Measurements from ENCODE around the gene UNC93A. TPM values are rescaled to one million over a fixed set of nuclear protein-coding genes. Genes with fewer than 3 reads are reported as not detected.

UNC93A gene
- total RNA-seq, 4 donors from 2014 or later: not detected

DNA sequence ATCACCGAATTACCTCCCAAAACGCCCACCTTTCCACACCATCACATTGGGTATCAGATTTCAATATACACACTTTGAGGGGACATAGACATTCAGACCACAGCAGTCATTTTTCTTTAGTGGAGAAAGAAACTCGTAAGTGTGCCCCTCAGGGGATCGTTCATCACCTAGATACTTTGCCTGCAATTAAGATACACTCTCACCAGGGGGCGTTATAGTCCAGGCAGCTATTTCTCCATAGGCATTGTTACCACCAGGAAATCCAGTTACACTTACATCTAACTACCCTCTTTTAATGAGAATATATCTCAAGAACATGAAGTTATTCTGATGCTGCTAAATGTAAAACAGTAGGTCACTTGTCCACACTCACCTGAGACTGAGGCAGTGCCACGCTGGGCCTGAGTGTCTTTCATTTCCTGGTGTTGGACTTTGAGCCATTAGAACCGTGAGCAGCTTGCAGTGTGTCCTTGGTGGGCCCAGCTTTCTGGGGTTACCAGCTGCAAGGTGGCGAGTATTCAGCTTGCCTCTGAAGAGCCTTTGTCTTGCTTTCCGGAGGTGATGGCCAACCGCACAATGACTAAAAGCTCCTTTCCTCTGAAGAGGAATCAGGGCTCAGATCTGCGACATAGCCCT is 35.1 kb upstream of the UNC93A start:
- TF ChIP-seq, protein P1, sequence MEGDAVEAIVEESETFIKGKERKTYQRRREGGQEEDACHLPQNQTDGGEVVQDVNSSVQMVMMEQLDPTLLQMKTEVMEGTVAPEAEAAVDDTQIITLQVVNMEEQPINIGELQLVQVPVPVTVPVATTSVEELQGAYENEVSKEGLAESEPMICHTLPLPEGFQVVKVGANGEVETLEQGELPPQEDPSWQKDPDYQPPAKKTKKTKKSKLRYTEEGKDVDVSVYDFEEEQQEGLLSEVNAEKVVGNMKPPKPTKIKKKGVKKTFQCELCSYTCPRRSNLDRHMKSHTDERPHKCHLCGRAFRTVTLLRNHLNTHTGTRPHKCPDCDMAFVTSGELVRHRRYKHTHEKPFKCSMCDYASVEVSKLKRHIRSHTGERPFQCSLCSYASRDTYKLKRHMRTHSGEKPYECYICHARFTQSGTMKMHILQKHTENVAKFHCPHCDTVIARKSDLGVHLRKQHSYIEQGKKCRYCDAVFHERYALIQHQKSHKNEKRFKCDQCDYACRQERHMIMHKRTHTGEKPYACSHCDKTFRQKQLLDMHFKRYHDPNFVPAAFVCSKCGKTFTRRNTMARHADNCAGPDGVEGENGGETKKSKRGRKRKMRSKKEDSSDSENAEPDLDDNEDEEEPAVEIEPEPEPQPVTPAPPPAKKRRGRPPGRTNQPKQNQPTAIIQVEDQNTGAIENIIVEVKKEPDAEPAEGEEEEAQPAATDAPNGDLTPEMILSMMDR (IDR thresholded peaks at IDR 0.05; ENCODE audit: low read depth): no peak

DNA sequence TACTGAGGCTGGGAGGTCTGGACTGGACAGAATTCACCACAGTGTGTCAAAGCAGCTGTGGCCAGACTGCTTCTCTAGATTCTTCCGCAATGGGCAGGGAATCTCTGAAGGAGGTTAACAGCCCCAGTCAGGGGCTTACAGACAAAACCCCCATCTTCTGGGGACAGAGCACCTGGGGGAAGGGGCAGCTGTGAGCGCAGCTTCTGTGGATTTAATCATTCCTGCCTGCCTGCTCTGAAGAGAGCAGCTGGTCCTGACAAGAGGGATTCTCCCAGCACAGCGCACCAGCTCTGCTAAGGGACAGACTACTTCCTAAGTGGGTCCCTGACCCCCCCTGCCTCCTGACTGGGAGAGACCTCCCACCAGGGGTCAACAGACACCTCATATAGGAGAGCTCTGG is 32.5 kb upstream of the UNC93A start:
- TF ChIP-seq, protein P1 (IDR thresholded peaks at IDR 0.05; ENCODE audit: low read depth): no peak

DNA sequence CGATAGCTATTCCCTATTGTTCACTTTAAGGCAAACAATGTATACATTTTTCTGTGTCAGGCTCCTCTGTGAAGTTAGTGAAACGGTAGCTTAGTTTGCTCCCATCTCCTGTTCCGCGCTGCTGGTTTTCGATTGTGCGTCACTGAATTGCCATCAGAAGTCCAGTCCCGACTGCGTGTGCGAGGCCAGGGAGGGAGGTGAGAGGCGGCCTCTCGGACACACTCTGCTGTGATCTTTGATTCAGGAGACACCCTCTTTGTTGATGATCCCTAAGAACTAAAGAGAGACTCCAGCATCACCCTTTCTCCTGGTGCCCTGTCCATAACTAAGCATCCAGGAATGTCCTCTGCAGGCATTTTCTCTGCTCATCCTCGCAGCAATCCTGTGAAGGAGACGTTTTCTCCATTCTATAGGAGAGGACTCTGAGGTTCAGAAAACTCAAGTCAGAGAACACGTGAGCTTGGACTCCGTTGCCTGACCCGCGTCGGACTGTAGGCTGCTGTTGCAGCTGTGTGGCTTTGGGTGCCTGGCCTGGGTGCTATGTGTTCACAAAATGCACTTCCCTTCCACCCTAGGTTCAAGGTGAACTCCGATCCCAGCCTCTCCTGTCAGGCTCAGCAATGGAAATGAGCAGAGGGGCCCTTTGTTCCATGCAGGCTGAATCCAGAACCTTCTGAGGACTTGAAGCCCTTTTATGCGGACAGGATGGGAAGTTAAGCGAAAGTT is 24.1 kb upstream of the UNC93A start:
- TF ChIP-seq, protein P1 (IDR thresholded peaks at IDR 0.05; ENCODE audit: low read depth): no peak

DNA sequence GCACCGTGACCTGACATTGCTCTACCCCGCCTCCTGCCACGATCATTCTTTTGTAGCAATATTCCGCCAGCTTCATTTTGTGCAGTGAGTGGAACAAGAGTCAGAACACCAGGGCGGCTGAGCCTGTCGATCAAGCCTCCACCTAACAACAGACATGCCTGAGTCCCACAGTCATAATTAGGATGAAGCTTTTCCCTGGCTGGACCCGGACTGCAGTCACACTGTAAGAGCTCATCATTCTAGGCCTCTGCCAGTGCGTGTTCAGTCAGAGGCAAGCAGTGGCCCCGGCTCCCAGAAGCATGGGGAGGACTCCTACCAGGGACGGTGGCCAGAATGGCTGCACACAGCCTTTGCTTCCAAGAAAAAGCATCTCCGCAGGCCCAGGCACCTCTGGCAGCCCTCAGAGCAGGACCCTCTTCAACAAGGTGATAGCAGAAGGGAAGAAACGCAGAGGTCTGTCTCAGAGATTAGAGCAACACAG is 23.2 kb upstream of the UNC93A start:
- TF ChIP-seq, protein P1 (IDR thresholded peaks at IDR 0.05; ENCODE audit: low read depth): no peak

DNA sequence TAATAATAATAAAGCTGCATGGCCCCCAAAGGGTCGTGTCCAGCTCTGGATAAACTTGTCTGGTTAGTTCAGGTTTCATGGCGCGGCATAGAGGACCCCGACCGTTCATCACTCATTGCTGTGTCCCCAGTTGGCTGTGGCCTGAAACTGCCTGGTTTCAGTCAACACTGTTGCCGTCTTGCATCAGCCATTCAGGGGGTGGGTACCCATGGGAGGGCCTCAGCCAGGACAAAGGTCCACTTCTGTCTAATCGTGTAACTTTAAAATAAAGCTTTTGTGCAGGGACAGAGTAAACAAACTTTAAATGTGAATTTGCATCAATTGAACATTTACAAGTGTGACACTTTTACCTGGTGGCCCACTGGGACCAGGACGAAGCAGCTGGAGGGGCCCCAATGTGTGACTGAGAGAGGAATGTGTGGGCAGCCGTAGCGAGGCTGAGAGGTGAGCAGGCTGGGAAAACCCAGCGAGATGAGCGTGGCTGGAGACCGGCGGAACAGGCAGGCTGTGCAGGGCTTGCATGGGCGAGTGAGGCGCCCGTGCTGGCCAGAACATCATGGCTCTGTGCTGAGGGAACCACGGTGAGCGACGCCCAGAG is 22.3 kb upstream of the UNC93A start:
- TF ChIP-seq, protein P1 (IDR thresholded peaks at IDR 0.05; ENCODE audit: low read depth): no peak

DNA sequence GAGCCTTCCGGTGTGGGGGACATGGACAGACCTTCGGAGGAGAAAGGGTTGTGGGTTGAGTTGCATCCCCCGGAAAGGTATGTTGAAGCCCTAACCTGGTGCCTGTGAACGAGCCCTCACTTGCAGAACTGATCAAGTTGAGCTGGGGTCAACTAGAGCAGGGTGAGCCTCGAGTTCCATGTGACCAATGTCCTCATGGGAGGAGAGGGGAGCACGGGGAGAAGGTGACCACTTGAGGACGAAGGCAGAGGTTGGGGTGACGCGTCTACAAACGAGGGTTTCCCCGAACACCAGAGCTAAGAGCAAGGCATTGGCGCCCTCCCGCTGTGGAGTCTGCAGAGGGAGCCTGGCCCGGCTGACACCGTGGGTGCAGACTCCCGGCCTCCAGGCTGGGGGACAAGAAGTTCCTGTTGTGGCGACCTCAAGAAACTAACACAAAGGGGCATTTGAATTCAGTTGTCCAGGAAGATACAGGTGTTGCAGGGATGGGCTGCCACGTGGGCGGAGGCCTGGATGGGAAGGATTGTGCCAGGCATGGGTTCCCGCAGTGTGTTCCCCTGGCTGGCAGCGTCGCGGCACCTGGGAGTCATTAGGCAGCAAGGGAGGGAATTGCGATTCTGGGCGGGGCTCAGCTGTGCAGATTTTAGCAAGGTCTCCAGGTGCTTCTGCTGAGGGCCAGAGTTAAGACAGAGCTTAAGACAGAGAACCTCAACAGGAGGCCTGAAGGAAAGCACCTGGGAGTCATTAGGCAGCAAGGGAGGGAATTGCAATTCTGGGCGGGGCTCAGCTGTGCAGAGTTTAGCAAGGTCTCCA is 20.4 kb upstream of the UNC93A start:
- TF ChIP-seq, protein P1 (IDR thresholded peaks at IDR 0.05; ENCODE audit: low read depth): no peak

Data from subcutaneous adipose tissue (tissue), 4 donors.